GM12878 (cell line): ENCODE data around the gene TMEM59. TPM values are rescaled to one million over a fixed set of nuclear protein-coding genes. Genes with fewer than 3 reads are reported as not detected.

Source experiments
- ATAC-seq: fragments of 200-7000 bp; cut with Tn5 transposase; 3 replicates; pipeline ENCODE4 v1.9.1; 2020; ENCODE audit warnings: mild to moderate bottlenecking, moderate library complexity
- BruUV-seq: library from RNA; stranded (reverse); fragments of 400-500 nt; replicated peaks from 2 replicates; lab custom pipeline; 2021; lab: Mats Ljungman, UMichigan
- CTCF ChIA-PET: fragments of 300-600 bp; sonication (Branson Sonifier 250); formaldehyde crosslinking; extraction: SDS; loops from one replicate; lab custom pipeline; 2021; ENCODE audit warnings: inconsistent platforms; lab: Yijun Ruan, JAX
- POLR2A ChIA-PET: fragments of 350-600 bp; formaldehyde crosslinking; extraction: SDS; loops from one replicate; lab custom pipeline; 2021; ENCODE audit warnings: inconsistent platforms; lab: Charles Lee
- RAD21 ChIA-PET: fragments of 300-600 bp; sonication (Branson Sonifier 250); formaldehyde crosslinking; loops from one replicate; lab custom pipeline; 2023; ENCODE audit warnings: antibody characterized with exemption; ENCODE audit not compliant: unreplicated experiment; lab: Charles Lee
- SMC1A ChIA-PET: fragments of 300-600 bp; sonication (Branson Sonifier 250); formaldehyde crosslinking; loops from one replicate; lab custom pipeline; 2023; ENCODE audit not compliant: unreplicated experiment, uncharacterized antibody; lab: Charles Lee
- DNase-seq: peaks from one replicate; pipeline ENCODE4 v3.0.0-alpha.2; 2011; ENCODE audit warnings: low read depth, low spot score
- FAIRE-seq: peaks from 3 replicates; lab custom pipeline; 2011; peaks lifted over from hg19 to GRCh38; lab: Jason Lieb, UNC
- H2AFZ ChIP-seq: 2 replicates; pipeline ENCODE4 v1.6.0; 2011; ENCODE audit warnings: low read depth, low read length, control low read depth; ENCODE audit not compliant: control insufficient read depth
- H3K27ac ChIP-seq: 2 replicates; pipeline ENCODE4 v1.5.1; 2011; ENCODE audit warnings: control low read depth; ENCODE audit not compliant: control insufficient read depth, insufficient read depth
- H3K27me3 ChIP-seq, 2 experiments: replicated peaks in 1 of 2; 2 replicates each; pipeline versions ENCODE4 v1.6.0 to v1.6.1; 2011; ENCODE audit warnings: low read length in 1 of 2; ENCODE audit not compliant: control insufficient read depth in 2 of 2, insufficient read depth in 2 of 2
- H3K36me3 ChIP-seq, 2 experiments: 2 replicates each; pipeline ENCODE4 v1.5.1; 2011; ENCODE audit warnings: low read length in 1 of 2; ENCODE audit not compliant: control insufficient read depth in 2 of 2, insufficient read depth in 2 of 2
- H3K4me1 ChIP-seq: 2 replicates; pipeline ENCODE4 v1.6.1; 2011; ENCODE audit warnings: mild to moderate bottlenecking, low read length, moderate library complexity, mixed read lengths; ENCODE audit not compliant: control insufficient read depth, insufficient read depth
- H3K4me2 ChIP-seq: 2 replicates; pipeline ENCODE4 v1.6.0; 2011; ENCODE audit warnings: control low read depth; ENCODE audit not compliant: control insufficient read depth, insufficient read depth
- H3K4me3 ChIP-seq: fragments of 200-600 bp; sonication (generic); 2 replicates; pipeline ENCODE4 v1.5.1; 2016
- H3K79me2 ChIP-seq: 2 replicates; pipeline ENCODE4 v1.6.0; 2011; ENCODE audit warnings: low read length; ENCODE audit not compliant: control insufficient read depth, insufficient read depth
- H3K9ac ChIP-seq: 2 replicates; pipeline ENCODE4 v1.8.0; 2011; ENCODE audit warnings: low read length, control low read depth, mixed read lengths; ENCODE audit not compliant: control insufficient read depth, insufficient read depth
- H3K9me3 ChIP-seq: replicated peaks from 3 replicates; pipeline ENCODE4 v1.5.1; 2011; ENCODE audit warnings: mild to moderate bottlenecking, low read length; ENCODE audit not compliant: control insufficient read depth, insufficient read depth
- H4K20me1 ChIP-seq: 2 replicates; pipeline ENCODE4 v1.6.0; 2011; ENCODE audit not compliant: control insufficient read depth, insufficient read depth
- BACH1 ChIP-seq: fragments of 450-650 bp; IDR thresholded peaks from 2 replicates; pipeline ENCODE4 v1.6.1; 2017; ENCODE audit warnings: mild to moderate bottlenecking, borderline replicate concordance
- CBFB ChIP-seq: IDR thresholded peaks from 2 replicates; pipeline ENCODE4 v1.6.1; 2016; ENCODE audit warnings: antibody characterized with exemption, low read depth
- SMARCA5 ChIP-seq: fragments of 450-650 bp; IDR thresholded peaks from 2 replicates; pipeline ENCODE4 v1.6.1; 2017; ENCODE audit warnings: mild to moderate bottlenecking
- ZNF207 ChIP-seq: fragments of 450-650 bp; IDR thresholded peaks from 2 replicates; pipeline ENCODE4 v1.6.1; 2014; ENCODE audit warnings: antibody characterized with exemption, mild to moderate bottlenecking, borderline replicate concordance
- ZNF687 ChIP-seq: fragments of 450-650 bp; IDR thresholded peaks from 2 replicates; pipeline ENCODE4 v1.6.1; 2017; ENCODE audit warnings: mild to moderate bottlenecking, moderate library complexity
- WGBS: methylation state at CpG from one replicate; pipeline ENCODE4 v1.1.6; 2016; ENCODE audit warnings: low lambda C conversion rate; ENCODE audit not compliant: insufficient replicate concordance, insufficient coverage; ENCODE audit errors: missing lambda C conversion rate; 5-methylcytosine and 5-hydroxymethylcytosine counted together
- in situ Hi-C: fragments of 300-500 bp; cut with MboI; formaldehyde crosslinking; loops from 9 replicates; pipeline ENCODE4 v1.14.3; 2018; ENCODE audit warnings: mixed read lengths
- intact Hi-C: fragments of 100-400 bp; cut with micrococcal nuclease; formaldehyde crosslinking; loops from one replicate; pipeline ENCODE4 v1.14.2; 2022; ENCODE audit not compliant: unreplicated experiment
- polyA plus RNA-seq, 11 experiments: library from polyadenylated mRNA; depleted of rRNA in 4 of 11; unstranded in 6 of 11; stranded (reverse) in 5 of 11; fragments of >200 nt; fragmentation: Nextera tagmentation in 4 of 11; fragmentation: Illumina TruSeq in 1 of 11; extraction: Ambion mirVana in 4 of 11; extraction: Trizol in 1 of 11; gene quantifications; 1 replicate in 1 of 11; 2 replicates in 10 of 11; pipeline versions ENCODE4 v1.2.1 to v1.2.3, GENCODE V29; 2011 to 2016; ENCODE audit warnings: inconsistent platforms in 2 of 11, missing spikeins in 2 of 11, low read depth in 1 of 11
- total RNA-seq, 4 experiments: library from RNA; depleted of rRNA in 3 of 4; stranded (reverse); fragments of >200 nt in 3 of 4; fragmentation: Illumina TruSeq in 1 of 4; extraction: Trizol in 1 of 4; gene quantifications; 2 replicates each; pipeline versions ENCODE4 v1.2.1 to v1.2.3, GENCODE V29; 2013 to 2021
- TF ChIP-seq, protein P1 (sequence below): fragments of 450-650 bp; IDR thresholded peaks from 2 replicates; pipeline ENCODE4 v1.6.1; 2016; ENCODE audit warnings: mild to moderate bottlenecking
- TF ChIP-seq, protein P2 (sequence below): fragments of 450-650 bp; IDR thresholded peaks from 2 replicates; pipeline ENCODE4 v1.6.1; 2017; ENCODE audit warnings: antibody characterized with exemption, mild to moderate bottlenecking, moderate library complexity

TMEM59 gene
- total and polyA plus RNA-seq, 10 of the 15 experiments (the other 5 are each of a cell fraction or from before 2014, with no cell fraction given), result 69.9 to 273 (median 111) TPM

DNA sequence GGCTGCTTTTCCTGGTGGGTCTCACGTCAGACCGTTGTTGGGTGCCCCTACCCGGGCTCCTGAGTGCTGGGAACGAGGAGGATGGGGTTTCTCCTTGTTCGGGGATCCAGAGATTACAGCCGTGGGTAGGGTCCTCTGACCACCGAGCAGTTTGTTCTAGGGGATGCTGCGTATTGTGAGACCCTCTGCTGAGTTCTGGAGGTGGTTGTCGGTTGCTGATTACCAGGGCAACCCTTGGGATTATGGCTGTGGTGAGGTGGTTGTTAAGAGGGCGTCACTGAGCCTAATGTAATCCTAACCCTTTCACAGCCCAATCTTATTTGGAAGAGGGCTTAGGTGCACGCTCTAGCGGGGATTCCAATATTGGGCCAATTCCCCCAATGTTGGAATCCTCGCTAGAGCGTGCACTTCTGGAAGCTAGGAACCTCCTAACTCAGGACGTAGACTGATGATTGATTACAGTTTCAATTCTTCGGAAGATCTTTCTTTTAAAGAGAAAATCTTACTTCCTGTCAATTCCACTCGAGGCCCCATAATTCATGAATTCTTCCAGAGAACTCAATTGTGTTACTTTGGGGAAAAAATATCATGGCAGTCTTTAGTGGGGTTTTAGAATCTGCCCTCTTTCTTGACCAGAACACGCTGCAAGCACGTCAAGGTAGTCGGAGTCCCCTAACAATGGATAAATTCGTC lies 887 bp upstream of the TMEM59 start:
- H3K4me1 ChIP-seq, result peaks cover under 1% of the 10 kb centered on the region; the same call in 1 of the 2 replicates
- ChIA-PET RAD21 (interaction anchor here (0.9 to 2.0 kb wide), 6 partner anchors 9 to 435 kb away, joined by 3 to 10 read pairs (median 3); partner anchors contain the start of genes IFT25 and LRRC42), CTCF (interaction anchor here (0.8 to 5.4 kb wide), 8 partner anchors 11 to 193 kb away, joined by 3 to 27 read pairs (median 4); no protein-coding TSS in a partner anchor), POLR2A (interaction anchor here (1.1 to 4.7 kb wide), 8 partner anchors 9 to 350 kb away, joined by 3 to 32 read pairs (median 4); partner anchors contain the start of genes IFT25, LRRC42 and NDC1), SMC1A (interaction anchor here (0.6 to 1.4 kb wide), 5 partner anchors 28 to 192 kb away, joined by 3 to 4 read pairs (median 3); partner anchors contain the start of genes IFT25 and LRRC42)
- no peaks in the 10 kb centered on the region for H3K36me3 ChIP-seq
- H2AFZ ChIP-seq, result peak overlapping the region; percentile 95
- no peak for DNase-seq
- no peaks in the 10 kb centered on the region for H4K20me1 ChIP-seq
- intact Hi-C loops, result loop anchor here (2.0 to 10.0 kb wide), 6 partner anchors 107 to 748 kb away; partner anchors contain the start of genes LRRC42, NDC1, SSBP3 and TTC22
- H3K4me3 ChIP-seq, result peak overlapping the region; percentile 75
- in situ Hi-C loops, result loop anchor here (25.0 kb wide), 1 partner anchor 192 kb away; no protein-coding TSS in a partner anchor
- H3K79me2 ChIP-seq, result peaks cover 52% of the 10 kb centered on the region
- 1% methylated on average over 21 of the region's 21 CpGs for WGBS
- peak overlapping the region; percentile 93 for H3K9ac ChIP-seq
- TSS peak; percentile 76 for BruUV-seq
- ATAC-seq, result 0 out of 3 replicates have a peak, but pooled peaks have one; percentile 1
- FAIRE-seq, result no peak
- H3K9me3 ChIP-seq, result no peaks in the 10 kb centered on the region
- H3K4me2 ChIP-seq, result peak overlapping the region; percentile 77
- H3K27me3 ChIP-seq, result no peaks in the 10 kb centered on the region
- H3K27ac ChIP-seq, result peak overlapping the region; percentile 88
- TF ChIP-seq SMARCA5 (peak; percentile 53; the same call in 1 of the 2 replicates), ZNF687 (0 out of 2 replicates have a peak, but pooled peaks have one; percentile 21), BACH1 (peak; percentile 60; the same call in 1 of the 2 replicates), ZNF207 (no peak), CBFB (0 out of 2 replicates have a peak, but pooled peaks have one; percentile 26)
- TF ChIP-seq, protein P1, sequence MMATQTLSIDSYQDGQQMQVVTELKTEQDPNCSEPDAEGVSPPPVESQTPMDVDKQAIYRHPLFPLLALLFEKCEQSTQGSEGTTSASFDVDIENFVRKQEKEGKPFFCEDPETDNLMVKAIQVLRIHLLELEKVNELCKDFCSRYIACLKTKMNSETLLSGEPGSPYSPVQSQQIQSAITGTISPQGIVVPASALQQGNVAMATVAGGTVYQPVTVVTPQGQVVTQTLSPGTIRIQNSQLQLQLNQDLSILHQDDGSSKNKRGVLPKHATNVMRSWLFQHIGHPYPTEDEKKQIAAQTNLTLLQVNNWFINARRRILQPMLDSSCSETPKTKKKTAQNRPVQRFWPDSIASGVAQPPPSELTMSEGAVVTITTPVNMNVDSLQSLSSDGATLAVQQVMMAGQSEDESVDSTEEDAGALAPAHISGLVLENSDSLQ, result peak; percentile 25; the same call in 1 of the 2 replicates
- TF ChIP-seq, protein P2, sequence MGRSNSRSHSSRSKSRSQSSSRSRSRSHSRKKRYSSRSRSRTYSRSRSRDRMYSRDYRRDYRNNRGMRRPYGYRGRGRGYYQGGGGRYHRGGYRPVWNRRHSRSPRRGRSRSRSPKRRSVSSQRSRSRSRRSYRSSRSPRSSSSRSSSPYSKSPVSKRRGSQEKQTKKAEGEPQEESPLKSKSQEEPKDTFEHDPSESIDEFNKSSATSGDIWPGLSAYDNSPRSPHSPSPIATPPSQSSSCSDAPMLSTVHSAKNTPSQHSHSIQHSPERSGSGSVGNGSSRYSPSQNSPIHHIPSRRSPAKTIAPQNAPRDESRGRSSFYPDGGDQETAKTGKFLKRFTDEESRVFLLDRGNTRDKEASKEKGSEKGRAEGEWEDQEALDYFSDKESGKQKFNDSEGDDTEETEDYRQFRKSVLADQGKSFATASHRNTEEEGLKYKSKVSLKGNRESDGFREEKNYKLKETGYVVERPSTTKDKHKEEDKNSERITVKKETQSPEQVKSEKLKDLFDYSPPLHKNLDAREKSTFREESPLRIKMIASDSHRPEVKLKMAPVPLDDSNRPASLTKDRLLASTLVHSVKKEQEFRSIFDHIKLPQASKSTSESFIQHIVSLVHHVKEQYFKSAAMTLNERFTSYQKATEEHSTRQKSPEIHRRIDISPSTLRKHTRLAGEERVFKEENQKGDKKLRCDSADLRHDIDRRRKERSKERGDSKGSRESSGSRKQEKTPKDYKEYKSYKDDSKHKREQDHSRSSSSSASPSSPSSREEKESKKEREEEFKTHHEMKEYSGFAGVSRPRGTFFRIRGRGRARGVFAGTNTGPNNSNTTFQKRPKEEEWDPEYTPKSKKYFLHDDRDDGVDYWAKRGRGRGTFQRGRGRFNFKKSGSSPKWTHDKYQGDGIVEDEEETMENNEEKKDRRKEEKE, result no peak
